GM18505 (cell line): ENCODE results near the gene SKIDA1.

Source experiments
- ATAC-seq: cut with Tn5 transposase; IDR thresholded peaks from one replicate; pipeline ENCODE4 v1.9.1; 2021; ENCODE audit not compliant: unreplicated experiment
- POLR2A ChIP-seq: IDR thresholded peaks from 4 replicates; pipeline ENCODE4 v1.6.1; 2011; ENCODE audit warnings: borderline replicate concordance; ENCODE audit not compliant: insufficient read depth, insufficient read length; ENCODE audit errors: extremely low read depth

The SKIDA1 gene

GRCh38 chr10:21497177-21497807 lies 28.2 kb downstream of the SKIDA1 start:
- TF ChIP-seq POLR2A = no peak
- ATAC-seq = no peak

- peak; percentile 52 for ATAC-seq
- TF ChIP-seq POLR2A = no peak
These were observed 28.9 kb downstream of the SKIDA1 start for GRCh38 chr10:21496343-21497176.

GRCh38 chr10:21495752-21496342 lies 29.6 kb downstream of the SKIDA1 start:
- ATAC-seq = peak; percentile 77
- TF ChIP-seq POLR2A = no peak

GRCh38 chr10:21495002-21495751 lies 30.3 kb downstream of the SKIDA1 start:
- no peak for TF ChIP-seq POLR2A
- ATAC-seq = peak; percentile 2

GRCh38 chr10:21494191-21495001 lies 31.1 kb downstream of the SKIDA1 start:
- no peak for TF ChIP-seq POLR2A
- ATAC-seq = no peak

- ATAC-seq = no peak
- TF ChIP-seq POLR2A = no peak
These were observed 31.7 kb downstream of the SKIDA1 start for GRCh38 chr10:21493784-21494183.

GRCh38 chr10:21492421-21492820 lies 33.1 kb downstream of the SKIDA1 start:
- no peak for ATAC-seq

GRCh38 chr10:21490711-21491105 lies 34.8 kb downstream of the SKIDA1 start:
- ATAC-seq = no peak
- no peak for TF ChIP-seq POLR2A

More at GRCh38 chr10:21492421-21492820, 33.1 kb downstream of the SKIDA1 start:
- no peak for TF ChIP-seq POLR2A

- ATAC-seq = no peak
- TF ChIP-seq POLR2A = no peak
These were observed 35.3 kb downstream of the SKIDA1 start for GRCh38 chr10:21490028-21490710.

GRCh38 chr10:21488957-21489446 lies 36.5 kb downstream of the SKIDA1 start:
- ATAC-seq = no peak
- TF ChIP-seq POLR2A = no peak

GRCh38 chr10:21488246-21488956 lies 37.1 kb downstream of the SKIDA1 start:
- ATAC-seq = no peak
- TF ChIP-seq POLR2A = no peak
